ENCODE results near the gene SIM2.

SIM2 gene

GRCh38 chr21:36761685-36762084 is 62.8 kb downstream of the SIM2 start:
- no peak for DNase-seq (ENCODE audit: low spot score)

- DNase-seq (ENCODE audit: low spot score): no peak
Observed at GRCh38 chr21:36762642-36763041, 63.7 kb downstream of the SIM2 start.

DNA sequence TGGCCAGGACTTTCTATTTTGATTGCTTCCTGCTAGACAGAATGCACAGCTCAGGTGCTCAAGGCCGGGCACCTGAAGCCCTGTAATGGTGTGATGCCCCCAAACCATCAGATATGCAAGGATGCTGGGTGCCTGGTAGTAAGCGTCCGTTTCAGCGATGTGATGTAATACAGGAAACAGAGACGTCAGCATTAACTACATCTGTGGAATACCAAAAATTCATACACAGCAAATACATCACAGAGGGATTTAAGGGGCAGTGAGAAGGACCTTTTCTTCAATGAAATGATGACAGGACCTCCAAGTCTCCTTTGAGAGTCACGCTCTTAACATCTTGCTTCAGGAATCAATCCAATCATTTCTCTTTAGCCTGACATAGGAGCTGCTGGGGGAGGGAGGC is 64.4 kb downstream of the SIM2 start:
- no peak for DNase-seq (ENCODE audit: low spot score)

- DNase-seq (ENCODE audit: low spot score): no peak
Observed at GRCh38 chr21:36765229-36765628, 66.3 kb downstream of the SIM2 start.

DNA sequence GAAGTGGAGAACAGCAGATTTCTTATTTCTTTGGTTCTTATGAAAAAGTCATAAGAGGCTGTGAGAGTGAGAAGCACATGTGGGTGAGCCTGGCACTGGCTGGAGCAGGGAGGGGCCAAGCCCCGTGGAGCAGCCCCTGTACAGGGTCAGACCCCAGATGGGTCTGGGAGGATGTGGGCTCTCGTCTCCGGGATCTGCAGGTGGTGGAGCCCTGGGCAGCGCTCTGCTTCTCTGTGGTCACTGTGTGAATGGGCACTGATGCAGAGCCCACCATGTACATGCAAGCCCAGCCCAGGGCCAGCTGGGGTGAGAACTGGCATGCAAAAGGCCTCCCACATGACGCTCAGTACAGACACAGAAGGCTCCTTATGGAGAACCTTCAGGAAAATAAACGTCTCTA is 67.6 kb downstream of the SIM2 start:
- no peak for DNase-seq (ENCODE audit: low spot score)

DNA sequence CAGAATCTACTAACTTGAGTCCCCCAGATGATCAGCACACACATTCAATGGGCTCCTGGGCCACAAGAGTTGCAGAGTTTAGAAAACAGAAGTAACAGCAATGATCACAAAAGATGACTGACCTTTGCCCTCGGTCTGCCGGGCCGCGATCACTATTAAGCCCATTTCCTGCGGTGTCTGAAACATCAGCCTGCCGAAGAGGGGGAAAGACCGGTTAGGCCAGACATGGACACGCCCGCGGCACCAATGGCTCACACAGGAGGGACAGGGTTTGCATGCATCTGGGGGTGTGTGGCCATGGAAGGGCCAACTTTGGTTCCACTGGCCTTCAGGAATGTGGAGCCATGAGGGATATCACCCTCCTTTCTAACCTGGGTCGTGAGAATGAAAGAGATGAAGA is 68.2 kb downstream of the SIM2 start:
- no peak for DNase-seq (ENCODE audit: low spot score)

GRCh38 chr21:36768496-36768895 is 69.6 kb downstream of the SIM2 start:
- no peak for DNase-seq (ENCODE audit: low spot score)

GRCh38 chr21:36769051-36769839 is 70.3 kb downstream of the SIM2 start:
- no peak for DNase-seq (ENCODE audit: low spot score)

DNA sequence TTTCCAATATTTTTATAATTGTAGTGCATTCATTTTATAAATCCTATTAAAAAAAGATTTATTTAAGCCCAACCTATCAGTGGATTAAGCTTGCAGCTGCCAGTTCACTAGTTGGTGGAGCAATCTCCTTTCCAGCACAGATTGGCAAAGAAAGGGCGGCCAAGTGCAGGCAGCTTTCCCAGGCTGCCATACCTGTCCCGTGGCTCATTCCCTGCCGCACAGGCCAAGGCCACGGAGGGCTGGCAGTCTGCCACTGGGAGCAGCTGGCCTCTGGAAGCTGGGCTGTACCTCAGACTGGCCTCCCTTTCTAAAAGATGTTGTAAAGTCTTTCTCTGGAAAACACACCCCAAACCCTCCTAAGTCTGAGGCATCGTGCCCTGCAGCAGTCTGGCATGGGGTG is 74.2 kb downstream of the SIM2 start:
- no peak for DNase-seq (ENCODE audit: low spot score)

DNA sequence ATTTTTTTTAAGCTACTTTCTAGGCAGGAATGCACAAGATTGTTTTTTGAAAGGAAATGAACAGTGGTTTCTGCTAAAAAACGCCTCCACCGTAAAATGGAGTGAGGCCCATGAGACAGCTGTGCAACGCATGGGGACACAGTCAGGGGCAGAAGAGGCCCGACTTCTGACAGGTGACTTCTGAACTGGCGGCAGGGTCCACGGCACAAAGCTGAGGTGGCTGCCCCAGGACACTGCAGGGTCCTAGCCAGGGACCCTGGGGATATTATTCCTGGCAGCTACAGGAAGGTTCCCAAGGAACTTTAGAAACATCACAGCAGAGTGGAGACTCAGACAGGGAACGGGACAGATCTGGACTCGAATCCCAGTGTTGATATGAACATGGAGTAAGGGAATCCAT is 75.1 kb downstream of the SIM2 start:
- peak; percentile 26 for DNase-seq (ENCODE audit: low spot score)

GRCh38 chr21:36776981-36777617 is 78.2 kb downstream of the SIM2 start:
- no peak for DNase-seq (ENCODE audit: low spot score)

DNA sequence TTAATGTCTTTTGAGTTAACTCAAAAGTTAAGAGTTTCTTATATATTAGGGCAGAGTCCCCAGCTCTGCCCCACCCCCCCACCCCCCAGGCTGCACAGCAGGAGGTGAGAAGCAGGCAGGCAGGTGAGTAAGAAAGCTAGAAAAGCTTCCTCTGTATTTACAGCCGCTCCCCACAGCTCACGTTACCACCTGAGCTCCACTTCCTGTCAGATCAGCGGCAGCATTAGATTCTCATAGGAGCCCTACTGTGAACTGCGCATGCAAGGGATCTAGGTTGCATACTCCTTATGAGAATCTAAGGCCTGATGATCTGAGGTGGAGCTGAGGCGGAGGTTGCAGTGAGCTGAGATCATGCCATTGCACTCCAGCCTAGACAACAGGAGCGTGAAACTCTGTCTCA is 81.9 kb downstream of the SIM2 start:
- DNase-seq (ENCODE audit: low spot score): no peak

GRCh38 chr21:36783612-36784374 is 84.9 kb downstream of the SIM2 start:
- DNase-seq (ENCODE audit: low spot score): no peak

GRCh38 chr21:36784947-36785346 is 86.0 kb downstream of the SIM2 start:
- DNase-seq (ENCODE audit: low spot score): no peak

DNA sequence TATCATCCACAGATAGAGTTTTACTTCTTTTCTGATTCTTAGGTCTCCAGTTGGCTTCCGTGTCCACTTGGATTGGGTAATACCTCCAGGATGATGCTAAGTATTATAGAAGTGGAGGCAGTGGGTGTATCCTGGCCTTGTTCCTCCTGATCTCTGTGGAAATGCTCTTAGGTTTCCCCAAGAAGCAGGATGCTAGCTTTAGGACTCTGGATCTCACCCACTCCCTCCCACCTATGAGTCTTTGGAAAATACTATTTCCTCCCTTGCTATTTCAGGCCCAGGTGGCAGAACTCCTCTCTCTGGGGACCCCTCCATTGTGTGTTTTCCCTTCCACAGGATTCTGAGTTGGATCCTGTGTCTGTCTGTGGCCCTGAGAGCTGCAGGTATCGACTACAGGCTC is 86.7 kb downstream of the SIM2 start:
- no peak for DNase-seq (ENCODE audit: low spot score)

- no peak for DNase-seq (ENCODE audit: low spot score)
Observed at GRCh38 chr21:36786186-36786585, 87.3 kb downstream of the SIM2 start.

DNA sequence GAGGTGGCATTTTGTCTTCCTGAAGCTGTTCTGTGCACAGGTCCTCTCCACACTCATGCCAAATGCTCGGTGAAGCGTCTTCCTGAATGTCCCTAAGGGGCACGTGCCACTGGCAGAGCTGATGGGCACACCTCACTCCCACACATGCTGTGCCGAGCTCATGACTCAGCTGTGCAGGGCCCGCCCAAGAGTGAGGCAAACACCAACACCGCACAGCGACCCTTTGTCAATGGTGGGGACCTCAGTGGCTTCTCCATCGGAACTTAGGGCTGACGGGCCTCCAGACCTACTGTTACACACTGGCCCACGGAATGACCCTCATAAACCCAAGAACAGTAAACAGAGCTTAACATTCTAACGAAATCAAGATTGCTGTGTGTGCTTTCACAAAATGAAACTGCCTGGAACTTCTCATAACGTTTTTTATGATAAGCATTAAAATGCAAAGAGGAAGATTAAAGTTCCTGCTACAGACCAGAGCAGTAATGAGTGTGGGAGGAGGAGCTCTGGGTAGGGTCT is 89.3 kb downstream of the SIM2 start:
- no peak for DNase-seq (ENCODE audit: low spot score)

DNA sequence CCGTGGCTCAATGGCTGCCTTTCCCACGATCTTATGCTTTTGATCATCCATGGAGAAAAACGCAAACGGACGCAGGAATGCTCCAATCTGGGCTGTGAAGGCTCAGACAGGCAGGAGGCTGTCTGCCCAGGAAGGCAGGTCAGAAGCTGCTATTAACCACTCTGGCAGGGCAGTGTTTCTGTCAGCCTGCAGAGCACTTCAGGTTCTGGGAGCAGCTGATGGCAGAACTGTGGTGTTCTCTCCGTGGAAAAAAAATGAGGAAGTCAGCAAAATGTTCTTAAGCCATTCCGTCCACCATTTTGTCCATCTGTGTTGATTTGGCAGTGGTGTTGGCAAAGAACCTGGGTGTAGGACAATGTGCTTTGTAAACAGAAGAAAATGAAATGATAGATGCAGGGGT is 91.7 kb downstream of the SIM2 start:
- no peak for DNase-seq (ENCODE audit: low spot score)

DNA sequence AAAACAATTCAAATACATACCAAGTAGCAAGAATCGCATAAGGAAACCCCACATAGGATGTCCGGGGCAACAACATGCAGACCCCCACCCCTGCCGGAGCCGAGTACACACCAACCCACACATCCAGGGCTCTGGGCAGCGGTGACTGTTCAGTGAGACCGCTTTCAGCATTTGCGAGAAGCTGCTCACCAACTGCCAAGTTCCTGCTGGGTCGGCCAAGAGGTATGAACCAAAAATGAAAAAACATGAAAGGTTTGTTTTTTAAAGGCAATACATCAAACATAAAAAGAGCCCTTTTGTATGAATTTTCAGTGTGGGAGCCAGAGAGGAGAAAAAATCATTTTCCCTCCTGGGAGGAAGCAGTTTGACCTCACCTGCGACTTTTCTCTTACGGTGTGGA is 92.3 kb downstream of the SIM2 start:
- no peak for DNase-seq (ENCODE audit: low spot score)

DNA sequence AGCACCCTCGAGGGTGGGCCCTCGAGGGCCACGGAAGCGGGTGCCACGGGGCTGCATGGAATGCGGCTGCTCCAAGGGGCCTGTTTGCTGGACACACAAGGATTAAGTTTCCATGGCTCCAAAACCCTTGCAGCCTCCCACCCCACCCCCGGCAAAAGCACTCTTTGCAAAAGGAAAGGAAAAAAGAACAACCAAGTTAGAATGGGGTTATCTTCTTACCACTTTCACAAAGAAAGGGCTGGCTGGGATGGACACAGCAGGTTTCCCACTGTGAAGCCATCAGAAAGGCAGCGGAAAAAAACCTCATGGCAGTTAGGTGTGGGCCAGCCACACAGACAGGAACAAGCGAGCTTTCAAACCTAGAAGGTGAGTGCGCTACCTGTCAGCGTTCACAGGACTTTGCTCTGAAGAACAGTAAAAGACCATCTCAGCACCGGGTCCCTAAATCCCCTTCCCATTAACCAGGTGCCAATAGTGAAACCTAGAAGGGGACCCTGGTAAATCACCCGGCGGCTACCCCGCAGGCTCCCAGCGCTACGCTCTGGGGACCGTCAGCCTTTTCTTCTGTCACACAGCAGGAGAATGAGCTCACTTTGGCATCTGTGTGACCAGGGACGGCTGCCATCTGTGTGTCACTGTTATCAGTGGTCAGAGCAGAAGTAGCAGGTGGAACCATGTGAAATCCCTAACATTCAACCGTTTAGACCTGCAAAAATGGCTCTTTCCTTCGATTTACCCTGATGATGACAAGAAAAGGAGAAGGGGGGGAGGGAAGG is 93.0 kb downstream of the SIM2 start:
- peak; percentile 49 for DNase-seq (ENCODE audit: low spot score)

DNA sequence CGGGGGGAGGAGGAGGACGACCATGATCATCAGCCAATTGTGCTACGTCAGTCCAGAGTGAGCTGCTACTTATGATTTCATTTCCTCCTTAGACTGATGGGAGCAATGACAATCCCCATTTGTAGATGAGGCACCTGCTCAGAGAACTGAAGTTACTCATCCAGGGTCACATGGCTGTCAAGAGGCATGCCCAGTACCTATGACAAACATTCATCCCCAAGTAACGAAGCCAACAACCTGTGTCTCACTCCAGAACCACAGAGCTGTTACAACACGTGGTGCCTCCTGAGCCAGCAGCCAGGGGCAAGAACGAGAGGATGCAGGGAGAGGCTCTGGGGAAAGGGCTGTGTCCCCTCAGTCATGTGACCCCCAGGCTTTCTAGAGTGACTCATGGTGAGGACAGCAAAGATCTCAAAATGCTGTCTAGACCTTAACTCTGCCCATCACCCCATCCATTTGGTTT is 93.6 kb downstream of the SIM2 start:
- no peak for DNase-seq (ENCODE audit: low spot score)

DNA sequence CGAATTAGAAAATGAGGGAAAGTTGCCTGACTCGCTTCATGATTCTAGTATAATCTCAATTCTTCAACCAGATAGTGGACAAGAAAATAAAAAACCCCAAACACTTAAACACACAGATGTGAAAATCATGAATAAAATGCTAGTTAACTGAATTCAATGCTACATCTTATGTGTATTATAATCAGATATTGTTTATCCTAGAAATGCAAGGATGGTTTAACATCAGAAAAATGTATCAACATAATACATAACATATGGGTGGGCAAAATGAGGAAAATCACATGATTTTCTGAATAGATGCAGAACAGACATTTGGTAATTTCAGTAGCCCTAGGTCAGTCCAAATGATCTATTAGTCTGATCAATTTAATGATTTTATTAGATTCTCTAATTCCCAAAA is 97.2 kb downstream of the SIM2 start:
- DNase-seq (ENCODE audit: low spot score): no peak

Measured in ecto neural progenitor cell (in vitro differentiated cells).